IMR-90 (cell line): Measurements from ENCODE around the gene TSPAN1. TPM values are rescaled to one million over a fixed set of nuclear protein-coding genes. Genes with fewer than 3 reads are reported as not detected.

Experiments used
- ATAC-seq: fragments of 200-7000 bp; cut with Tn5 transposase; 2 replicates; pipeline ENCODE4 v1.9.1; 2020; ENCODE audit warnings: low read depth, mild to moderate bottlenecking, moderate library complexity
- BruUV-seq: library from RNA; stranded (reverse); fragments of 400-500 nt; replicated peaks from 2 replicates; lab custom pipeline; 2021; lab: Mats Ljungman, UMichigan
- CTCF ChIA-PET: fragments of 300-600 bp; formaldehyde crosslinking; extraction: SDS; loops from one replicate; lab custom pipeline; 2021; ENCODE audit warnings: antibody characterized with exemption; lab: Yijun Ruan, JAX
- POLR2A ChIA-PET: fragments of 300-600 bp; sonication (Branson Sonifier 250); formaldehyde crosslinking; loops from one replicate; lab custom pipeline; 2022; ENCODE audit warnings: antibody characterized with exemption; ENCODE audit not compliant: unreplicated experiment; lab: Charles Lee
- DNase-seq: peaks from one replicate; pipeline ENCODE4 v3.0.0; 2013
- H2AFZ ChIP-seq: replicated peaks from 2 replicates; pipeline ENCODE3; 2013; ENCODE audit warnings: low read length, mild to moderate bottlenecking; ENCODE audit not compliant: poor library complexity
- H2AK5ac ChIP-seq: 2 replicates; pipeline ENCODE4 v1.6.1; 2013; ENCODE audit warnings: low read depth, low read length, inconsistent platforms
- H2AK9ac ChIP-seq: replicated peaks from 2 replicates; pipeline ENCODE3; 2013; ENCODE audit warnings: mild to moderate bottlenecking, low read depth, low read length, moderate library complexity; ENCODE audit not compliant: poor library complexity
- H2BK120ac ChIP-seq: 2 replicates; pipeline ENCODE4 v1.6.1; 2013; ENCODE audit warnings: low read depth, low read length, inconsistent platforms
- H2BK15ac ChIP-seq: 3 replicates; pipeline ENCODE4 v1.6.1; 2013; ENCODE audit warnings: low read depth, low read length, inconsistent platforms
- H2BK20ac ChIP-seq: 2 replicates; pipeline ENCODE4 v1.6.1; 2013; ENCODE audit warnings: low read depth, mild to moderate bottlenecking, inconsistent platforms, low read length, moderate library complexity
- H2BK5ac ChIP-seq: 2 replicates; pipeline ENCODE4 v1.6.1; 2013; ENCODE audit warnings: mild to moderate bottlenecking, low read depth, low read length, inconsistent platforms; ENCODE audit not compliant: poor library complexity, severe bottlenecking
- H3K14ac ChIP-seq: replicated peaks from 2 replicates; pipeline ENCODE4 v1.6.1; 2013; ENCODE audit warnings: low read depth, low read length, inconsistent platforms
- H3K18ac ChIP-seq: 2 replicates; pipeline ENCODE4 v1.6.1; 2013; ENCODE audit warnings: low read depth, low read length, control low read depth
- H3K23ac ChIP-seq: 2 replicates; pipeline ENCODE4 v1.6.1; 2013; ENCODE audit warnings: low read depth, low read length, inconsistent platforms
- H3K27ac ChIP-seq: 2 replicates; pipeline ENCODE4 v1.5.1; 2013; ENCODE audit warnings: mild to moderate bottlenecking, control low read depth, low read length; ENCODE audit not compliant: insufficient read depth
- H3K27me3 ChIP-seq: 2 replicates; pipeline ENCODE4 v1.6.1; 2013; ENCODE audit warnings: low read length; ENCODE audit not compliant: control insufficient read depth, insufficient read depth
- H3K36me3 ChIP-seq: 2 replicates; pipeline ENCODE4 v1.6.1; 2013; ENCODE audit warnings: low read length, mixed read lengths; ENCODE audit not compliant: control insufficient read depth, insufficient read depth
- H3K4ac ChIP-seq: 2 replicates; pipeline ENCODE4 v1.6.1; 2013; ENCODE audit warnings: low read depth, low read length, inconsistent platforms
- H3K4me1 ChIP-seq: 2 replicates; pipeline ENCODE4 v1.6.1; 2013; ENCODE audit warnings: low read length, mixed read lengths; ENCODE audit not compliant: control insufficient read depth, insufficient read depth
- H3K4me2 ChIP-seq: 2 replicates; pipeline ENCODE4 v1.6.1; 2013; ENCODE audit warnings: low read depth, mild to moderate bottlenecking, control low read depth, low read length, moderate library complexity
- H3K4me3 ChIP-seq: 2 replicates; pipeline ENCODE4 v1.5.1; 2013; ENCODE audit warnings: low read depth, mild to moderate bottlenecking, control low read depth, low read length, moderate library complexity; ENCODE audit not compliant: insufficient read depth
- H3K56ac ChIP-seq: 2 replicates; pipeline ENCODE4 v1.6.1; 2013; ENCODE audit warnings: low read length, inconsistent platforms; ENCODE audit not compliant: insufficient read depth; ENCODE audit errors: extremely low read depth
- H3K79me1 ChIP-seq, 2 experiments: 2 replicates each; pipeline ENCODE4 v1.6.1; 2013; ENCODE audit warnings: low read length in 2 of 2, inconsistent platforms in 1 of 2, low read depth in 1 of 2
- H3K9ac ChIP-seq: 2 replicates; pipeline ENCODE4 v1.6.1; 2013; ENCODE audit warnings: low read depth, low read length, control low read depth
- H3K9me1 ChIP-seq: 2 replicates; pipeline ENCODE4 v1.6.1; 2013; ENCODE audit warnings: low read length, inconsistent platforms; ENCODE audit not compliant: insufficient read depth
- H3K9me3 ChIP-seq: 2 replicates; pipeline ENCODE4 v1.6.1; 2013; ENCODE audit warnings: low read length; ENCODE audit not compliant: control insufficient read depth, insufficient read depth
- H4K20me1 ChIP-seq: 2 replicates; pipeline ENCODE4 v1.6.1; 2013; ENCODE audit warnings: low read length, inconsistent platforms; ENCODE audit not compliant: insufficient read depth
- H4K5ac ChIP-seq: 2 replicates; pipeline ENCODE4 v1.6.1; 2013; ENCODE audit warnings: mild to moderate bottlenecking, low read depth, low read length, control low read depth
- H4K8ac ChIP-seq, 2 experiments: 2 replicates each; pipeline ENCODE4 v1.6.1; 2013; ENCODE audit warnings: low read depth in 2 of 2, low read length in 2 of 2, control low read depth in 1 of 2, inconsistent platforms in 1 of 2
- H4K91ac ChIP-seq: 2 replicates; pipeline ENCODE4 v1.6.1; 2013; ENCODE audit warnings: low read depth, low read length, inconsistent platforms; ENCODE audit not compliant: insufficient read depth
- BHLHE40 ChIP-seq: fragments of 150-350 bp; IDR thresholded peaks from 2 replicates; pipeline ENCODE4 v1.6.1; 2016; ENCODE audit warnings: mild to moderate bottlenecking, low read depth, low read length
- CEBPB ChIP-seq: IDR thresholded peaks from 2 replicates; pipeline ENCODE4 v1.6.1; 2012; ENCODE audit warnings: low read depth, low read length, improper control_type of control experiment
- CHD1 ChIP-seq: IDR thresholded peaks from 2 replicates; pipeline ENCODE4 v1.6.1; 2012; ENCODE audit warnings: low read depth, low read length, improper control_type of control experiment
- FOS ChIP-seq: fragments of 150-350 bp; IDR thresholded peaks from 2 replicates; pipeline ENCODE4 v1.6.1; 2016; ENCODE audit warnings: low read depth, low read length
- MAFK ChIP-seq: IDR thresholded peaks from 2 replicates; pipeline ENCODE4 v1.6.1; 2012; ENCODE audit warnings: low read depth, low read length, improper control_type of control experiment
- NFE2L2 ChIP-seq: fragments of 150-350 bp; IDR thresholded peaks from 2 replicates; pipeline ENCODE4 v1.6.1; 2016; ENCODE audit warnings: low read depth, mild to moderate bottlenecking, low read length
- POLR2A ChIP-seq: IDR thresholded peaks from 2 replicates; pipeline ENCODE4 v1.6.1; 2012; ENCODE audit warnings: mild to moderate bottlenecking, low read depth, low read length
- RAD21 ChIP-seq: IDR thresholded peaks from 2 replicates; pipeline ENCODE4 v1.6.1; 2012; ENCODE audit warnings: low read length, improper control_type of control experiment
- RCOR1 ChIP-seq: IDR thresholded peaks from 2 replicates; pipeline ENCODE4 v1.6.1; 2012; ENCODE audit warnings: mild to moderate bottlenecking, low read length, improper control_type of control experiment; ENCODE audit not compliant: insufficient replicate concordance
- RFX5 ChIP-seq: IDR thresholded peaks from 2 replicates; pipeline ENCODE4 v1.8.0; 2012; ENCODE audit warnings: low read depth, mild to moderate bottlenecking, low read length, moderate library complexity
- SMC3 ChIP-seq: fragments of 150-350 bp; IDR thresholded peaks from 2 replicates; pipeline ENCODE4 v1.6.1; 2016; ENCODE audit warnings: low read depth, mild to moderate bottlenecking, antibody characterized with exemption, low read length, moderate library complexity
- WGBS, 2 experiments: methylation state at CpG; one replicate each; pipeline versions ENCODE4 v1.1.5 to v1.1.7; 2013; ENCODE audit warnings: missing lambda C conversion rate in 2 of 2; ENCODE audit not compliant: insufficient read length in 1 of 2; ENCODE audit errors: extremely low coverage in 2 of 2; 5-methylcytosine and 5-hydroxymethylcytosine counted together
- dilution Hi-C: fragments of 300-500 bp; cut with HindIII; formaldehyde crosslinking; loops from one replicate; pipeline ENCODE4 v1.14.3; 2018; ENCODE audit warnings: low sequenced_read_pairs; ENCODE audit not compliant: unreplicated experiment
- in situ Hi-C: fragments of 300-500 bp; cut with MboI; formaldehyde crosslinking; loops from 3 replicates; pipeline ENCODE4 v1.14.3; 2019; ENCODE audit warnings: low sequenced_read_pairs, inconsistent platforms, mixed read lengths
- intact Hi-C: fragments of 100-400 bp; cut with micrococcal nuclease; formaldehyde crosslinking; loops from 2 replicates; pipeline ENCODE4 v1.10.0; 2022
- polyA plus RNA-seq, 3 experiments: library from polyadenylated mRNA; depleted of rRNA; stranded (reverse); fragments of >200 nt; gene quantifications; 2 replicates each; pipeline ENCODE4 v1.2.3, GENCODE V29; 2012; ENCODE audit warnings: low replicate concordance in 1 of 3
- total RNA-seq: library from RNA; depleted of rRNA; stranded (reverse); fragments of >200 nt; gene quantifications from 2 replicates; pipeline ENCODE4 v1.2.3, GENCODE V29; 2012
- TF ChIP-seq, protein P1 (sequence below): conservative IDR thresholded peaks from 2 replicates; pipeline ENCODE4 v1.5.1; 2012; ENCODE audit warnings: mild to moderate bottlenecking, low read depth, low read length, improper control_type of control experiment

The TSPAN1 gene
- total and polyA plus RNA-seq, 2 of the 4 experiments (the other 2 are of a cell fraction) = 0.18 to 0.82 TPM

DNA sequence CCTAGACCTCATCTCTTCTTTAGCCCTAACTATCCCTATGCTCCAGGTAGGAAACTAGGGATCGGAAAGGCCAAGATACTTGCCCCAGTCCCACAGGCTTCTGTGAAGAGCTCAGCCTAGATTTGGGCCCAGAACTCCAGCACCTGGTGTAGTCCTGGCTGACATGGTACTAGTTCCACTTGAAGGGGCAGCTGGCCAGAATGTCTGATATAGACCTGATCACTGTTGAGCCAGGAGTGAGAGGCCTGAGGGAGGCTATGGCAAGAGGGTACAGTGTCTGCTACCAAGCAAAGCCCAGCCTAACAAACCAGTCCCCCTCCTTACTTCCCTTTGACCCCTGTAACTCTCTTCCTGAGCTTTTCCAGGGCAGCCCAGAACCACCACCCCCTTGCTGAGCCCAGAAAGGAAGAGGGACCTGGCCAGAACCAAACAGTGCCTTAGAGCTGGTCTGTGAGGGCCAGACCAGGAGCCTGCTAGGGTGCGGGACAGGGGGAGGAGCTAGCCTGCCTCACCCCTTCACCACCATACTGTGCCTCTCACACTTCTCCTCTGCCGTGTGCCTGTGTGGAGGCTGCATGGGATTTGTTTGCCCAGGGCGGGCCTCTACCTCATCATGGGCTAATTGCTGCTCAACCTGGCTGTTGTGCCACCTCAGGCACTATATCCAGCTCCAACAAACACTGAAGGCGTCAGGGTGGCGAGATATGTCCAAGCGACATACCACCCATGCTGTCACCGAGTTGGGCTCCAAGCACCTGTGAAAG lies 12.4 kb downstream of the TSPAN1 start (continued):
- no peak for TF ChIP-seq SMC3

DNA sequence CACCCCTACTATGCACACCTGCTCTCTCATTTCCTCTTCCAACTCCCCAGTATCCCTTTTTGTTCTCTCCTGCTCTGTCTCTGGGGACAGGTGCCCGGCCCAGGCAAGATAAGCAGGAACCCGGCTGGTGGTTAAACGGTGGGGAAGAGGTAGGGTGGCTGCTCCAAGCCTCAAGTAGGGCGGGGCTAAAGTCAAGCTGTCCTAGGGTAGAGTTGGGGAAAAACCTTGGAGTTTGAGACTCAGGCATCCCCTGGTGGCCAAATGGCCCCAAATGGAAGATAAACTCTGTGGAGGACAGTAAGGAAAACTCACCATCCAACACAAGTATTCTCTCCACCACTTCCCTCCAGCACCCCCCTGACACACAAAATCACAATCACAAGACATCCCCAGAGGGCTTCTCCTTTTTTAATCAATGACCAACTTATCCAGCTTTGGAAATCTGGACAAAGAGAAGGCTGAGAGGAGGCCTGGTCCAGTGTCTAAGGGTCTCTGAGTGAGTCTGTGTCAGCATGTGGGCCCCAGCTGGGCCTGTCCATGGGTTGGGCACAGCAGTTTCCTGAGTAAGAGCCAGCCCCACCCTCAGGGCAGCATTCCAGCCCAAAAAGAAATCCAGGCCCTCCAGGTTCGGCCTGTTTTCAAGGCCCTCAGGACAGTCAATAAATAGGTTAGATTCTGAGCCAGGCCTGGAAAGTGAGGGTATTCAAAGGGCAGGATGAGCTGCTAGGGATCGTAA lies 13.6 kb downstream of the TSPAN1 start:
- Histone ChIP-seq H3K4me3 (no peak overlapping the region), H3K27ac (no peak overlapping the region), H3K9ac (no peak overlapping the region), H2AFZ (no peak overlapping the region), H3K4ac (no peak overlapping the region), H2AK5ac (no peak overlapping the region), H4K5ac (no peak overlapping the region), H3K14ac (no peak overlapping the region), H3K56ac (no peak overlapping the region), H3K4me2 (no peak overlapping the region), H4K8ac (no peak overlapping the region; a peak in 1 of 4 replicates), H2BK5ac (no peak overlapping the region), H2BK120ac (no peak overlapping the region), H3K79me1 (peaks cover 0 to 16% of the 10 kb centered on the region in 2 experiments; a peak in 1 of 4 replicates), H3K27me3 (no peaks in the 10 kb centered on the region), H3K4me1 (peaks cover 15% of the 10 kb centered on the region), H2AK9ac (peak overlapping the region; percentile 19), H3K36me3 (peaks cover 42% of the 10 kb centered on the region), H4K20me1 (peaks cover 3% of the 10 kb centered on the region; the same call in 1 of the 2 replicates), H3K18ac (no peak overlapping the region), H4K91ac (no peak overlapping the region), H3K9me3 (no peaks in the 10 kb centered on the region), H3K9me1 (peaks cover 31% of the 10 kb centered on the region), H2BK20ac (no peak overlapping the region), H2BK15ac (no peak overlapping the region), H3K23ac (no peak overlapping the region)
- intact Hi-C loops = no loop called here
- no TSS peak for BruUV-seq
- TF ChIP-seq, protein P1, sequence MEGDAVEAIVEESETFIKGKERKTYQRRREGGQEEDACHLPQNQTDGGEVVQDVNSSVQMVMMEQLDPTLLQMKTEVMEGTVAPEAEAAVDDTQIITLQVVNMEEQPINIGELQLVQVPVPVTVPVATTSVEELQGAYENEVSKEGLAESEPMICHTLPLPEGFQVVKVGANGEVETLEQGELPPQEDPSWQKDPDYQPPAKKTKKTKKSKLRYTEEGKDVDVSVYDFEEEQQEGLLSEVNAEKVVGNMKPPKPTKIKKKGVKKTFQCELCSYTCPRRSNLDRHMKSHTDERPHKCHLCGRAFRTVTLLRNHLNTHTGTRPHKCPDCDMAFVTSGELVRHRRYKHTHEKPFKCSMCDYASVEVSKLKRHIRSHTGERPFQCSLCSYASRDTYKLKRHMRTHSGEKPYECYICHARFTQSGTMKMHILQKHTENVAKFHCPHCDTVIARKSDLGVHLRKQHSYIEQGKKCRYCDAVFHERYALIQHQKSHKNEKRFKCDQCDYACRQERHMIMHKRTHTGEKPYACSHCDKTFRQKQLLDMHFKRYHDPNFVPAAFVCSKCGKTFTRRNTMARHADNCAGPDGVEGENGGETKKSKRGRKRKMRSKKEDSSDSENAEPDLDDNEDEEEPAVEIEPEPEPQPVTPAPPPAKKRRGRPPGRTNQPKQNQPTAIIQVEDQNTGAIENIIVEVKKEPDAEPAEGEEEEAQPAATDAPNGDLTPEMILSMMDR = no peak
- TF ChIP-seq FOS (no peak), NFE2L2 (no peak), CHD1 (no peak), RFX5 (no peak), BHLHE40 (no peak), SMC3 (no peak), CEBPB (no peak), MAFK (no peak), RAD21 (no peak), RCOR1 (no peak), POLR2A (no peak)
- in situ Hi-C loops = no loop called here
- no peak for DNase-seq
- dilution Hi-C loops = loop anchor here (25.0 kb wide), 1 partner anchor 151 kb away; no protein-coding TSS in a partner anchor
- no peak for ATAC-seq
- ChIA-PET POLR2A (no interaction called here), CTCF (no interaction called here)
- WGBS, 2 experiments = 100% methylated on average over 1 of the region's 6 CpGs; no CpG with 5 or more reads in 1 of the 2 experiments
